ENCODE results near the gene SLC25A13. TPM values are rescaled to one million over a fixed set of nuclear protein-coding genes. Genes with fewer than 3 reads are reported as not detected.
"Not testable (repeated sequence)": the region's sequence is repeated elsewhere in the genome, so short reads cannot be mapped to it uniquely, and the experiment has no call there.

SLC25A13 gene
- total RNA-seq, 2 experiments from 2014 or later: 7.3 to 7.8 TPM

DNA sequence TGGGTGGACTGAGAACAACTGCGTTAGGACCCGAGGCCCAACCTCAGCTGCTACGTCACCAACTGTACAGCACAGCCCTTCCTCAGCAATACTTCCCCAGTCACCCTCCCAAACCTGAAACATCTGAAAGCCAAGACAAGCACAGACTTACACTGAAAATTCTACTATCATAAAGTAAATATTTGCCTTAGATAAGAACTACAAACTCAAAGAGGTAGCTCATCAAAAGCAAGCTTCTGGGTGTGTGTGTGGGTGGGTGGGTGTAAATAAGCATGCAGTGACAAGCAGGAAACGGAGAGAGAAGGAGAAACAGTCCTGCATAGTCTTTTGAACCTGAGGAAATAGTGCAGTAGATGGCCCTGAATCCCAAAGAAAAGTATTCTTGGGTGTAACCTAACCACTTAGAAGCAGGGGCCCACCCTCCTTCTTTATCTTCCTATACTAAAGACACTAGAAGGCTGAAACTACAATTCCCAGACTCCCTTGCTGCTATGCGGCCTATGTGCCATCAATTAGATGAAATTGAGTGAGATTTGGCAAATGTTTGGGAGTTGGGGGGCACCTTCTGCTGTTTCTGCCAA, 18.7 kb downstream of the SLC25A13 start:
- Mint-ChIP-seq H3K9me3 (no peaks in the 10 kb centered on the region), H3K27ac (no peak overlapping the region), H3K36me3 (ENCODE audit: low read depth) (peaks cover 8% of the 10 kb centered on the region), H3K4me3 (no peak overlapping the region), H3K27me3 (no peaks in the 10 kb centered on the region), H3K4me1 (peaks cover 30% of the 10 kb centered on the region)
- ChIA-PET POLR2A (interaction anchor here (1.1 kb wide), 1 partner anchor 79 kb away, joined by 3 read pairs; no protein-coding TSS in a partner anchor), CTCF (interaction anchor here (0.7 kb wide), 1 partner anchor 126 kb away, joined by 4 read pairs; no protein-coding TSS in a partner anchor)
- no peak for DNase-seq

DNA sequence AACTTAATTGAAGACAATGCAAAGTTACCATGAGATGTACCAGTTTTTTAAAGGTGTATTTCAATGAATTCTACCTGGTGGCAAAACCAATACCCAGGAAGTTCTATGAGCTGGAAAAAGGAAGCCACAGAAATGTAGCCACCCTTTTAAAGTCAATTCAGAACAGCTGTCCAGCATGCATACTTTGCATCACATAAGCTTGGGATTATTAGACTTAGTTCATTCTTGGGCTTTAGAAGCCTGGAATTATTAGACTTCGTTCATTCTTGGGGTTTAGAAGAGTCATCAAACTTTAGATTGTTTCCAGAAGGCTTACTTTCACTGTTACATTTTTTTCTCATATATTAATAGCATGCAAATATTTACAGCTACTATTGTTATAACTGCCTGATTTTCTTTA, 20.9 kb downstream of the SLC25A13 start:
- Mint-ChIP-seq H3K36me3 (ENCODE audit: low read depth) (peaks cover 6% of the 10 kb centered on the region), H3K27ac (no peak overlapping the region), H3K27me3 (no peaks in the 10 kb centered on the region), H3K4me3 (no peak overlapping the region), H3K9me3 (no peaks in the 10 kb centered on the region), H3K4me1 (peaks cover 28% of the 10 kb centered on the region)
- ChIA-PET POLR2A (no interaction called here), CTCF (no interaction called here)
- DNase-seq: no peak

DNA sequence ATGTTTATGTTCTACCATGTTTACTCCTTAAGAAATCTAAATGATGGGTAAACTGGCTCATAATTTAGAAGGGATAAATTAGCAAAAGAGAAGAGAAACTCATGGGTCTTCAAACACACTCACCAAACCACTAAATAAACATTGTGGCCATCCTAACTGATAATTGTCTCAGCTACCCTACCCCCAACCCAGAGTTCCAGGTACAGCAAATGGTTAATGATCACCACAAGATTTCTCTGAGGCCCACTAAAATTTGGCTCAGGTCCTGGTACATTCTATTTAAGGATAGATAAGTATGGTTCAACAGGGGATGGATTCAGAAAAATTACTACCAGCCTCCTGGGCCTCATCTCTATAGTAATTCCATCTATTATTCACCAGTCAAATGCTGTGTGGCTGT, 21.4 kb downstream of the SLC25A13 start:
- Mint-ChIP-seq H3K27me3 (no peaks in the 10 kb centered on the region), H3K9me3 (no peaks in the 10 kb centered on the region), H3K36me3 (ENCODE audit: low read depth) (peaks cover 6% of the 10 kb centered on the region), H3K4me3 (no peak overlapping the region), H3K27ac (no peak overlapping the region), H3K4me1 (peaks cover 28% of the 10 kb centered on the region)
- CTCF ChIA-PET: no interaction called here
- DNase-seq: no peak
- POLR2A ChIA-PET: no interaction called here

DNA sequence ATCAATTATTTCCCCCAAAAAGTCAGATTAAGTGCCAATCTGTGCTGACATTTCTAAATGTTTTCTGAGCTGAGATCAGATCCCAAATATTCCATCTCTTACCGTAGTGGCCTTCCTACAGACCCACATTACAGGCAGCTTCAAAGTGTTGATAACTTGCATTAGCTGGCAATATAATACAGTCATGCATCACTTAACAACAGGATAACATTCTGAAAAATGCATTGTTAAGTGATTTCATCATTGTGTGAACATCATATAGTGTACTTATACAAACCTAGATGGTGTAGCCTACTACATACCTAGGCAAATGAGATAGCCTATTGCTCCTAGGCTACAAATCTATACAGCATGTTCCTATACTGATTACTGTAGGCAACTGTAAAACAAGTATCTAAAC, 22.4 kb downstream of the SLC25A13 start:
- Mint-ChIP-seq H3K36me3 (ENCODE audit: low read depth) (peaks cover 12% of the 10 kb centered on the region), H3K9me3 (no peaks in the 10 kb centered on the region), H3K27me3 (no peaks in the 10 kb centered on the region), H3K27ac (no peak overlapping the region), H3K4me1 (peaks cover 25% of the 10 kb centered on the region), H3K4me3 (no peak overlapping the region)
- ChIA-PET CTCF (no interaction called here), POLR2A (no interaction called here)
- DNase-seq: no peak

DNA sequence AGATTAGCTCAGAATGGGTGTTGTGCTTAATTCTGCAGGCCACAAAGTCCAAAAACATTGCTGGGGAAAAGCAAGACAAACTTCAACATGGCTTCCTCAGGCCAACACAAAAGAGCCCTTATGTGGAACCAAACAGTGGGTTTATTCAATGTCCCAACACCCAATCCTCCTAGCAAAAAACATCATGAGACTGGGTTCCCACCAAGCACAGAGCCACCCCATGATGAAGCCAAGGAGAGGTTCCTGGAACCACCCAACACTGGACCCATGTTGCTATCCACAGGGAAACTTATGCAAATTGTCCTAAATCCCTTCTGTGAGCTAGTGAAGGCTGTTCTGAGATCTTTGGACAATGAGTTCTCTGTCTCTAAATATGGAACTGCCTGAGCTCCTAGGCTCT, 24.0 kb downstream of the SLC25A13 start:
- Mint-ChIP-seq H3K9me3 (no peaks in the 10 kb centered on the region), H3K4me1 (peaks cover 11% of the 10 kb centered on the region), H3K27me3 (no peaks in the 10 kb centered on the region), H3K36me3 (ENCODE audit: low read depth) (peaks cover 21% of the 10 kb centered on the region), H3K27ac (no peak overlapping the region), H3K4me3 (no peak overlapping the region)
- DNase-seq: no peak
- POLR2A ChIA-PET: no interaction called here
- CTCF ChIA-PET: no interaction called here

DNA sequence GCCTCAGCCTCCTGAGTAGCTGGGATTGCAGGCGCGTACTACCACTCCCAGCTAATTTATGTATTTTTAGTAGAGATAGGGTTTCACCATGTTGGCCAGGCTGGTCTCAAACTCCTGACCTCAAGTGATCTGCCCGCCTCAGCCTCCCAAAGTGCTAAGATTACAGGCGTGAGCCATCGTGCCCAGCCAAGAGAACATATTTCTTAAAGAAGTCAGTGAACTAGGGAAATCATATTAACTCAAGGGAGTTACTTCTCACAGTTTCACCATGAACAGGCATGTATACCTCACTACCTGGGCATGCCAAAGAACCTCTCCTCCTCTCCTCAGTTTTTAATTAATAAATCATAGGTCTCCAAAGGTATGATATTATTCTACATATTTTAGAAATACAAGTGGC, 24.5 kb downstream of the SLC25A13 start:
- CTCF ChIA-PET, H3K27ac Mint-ChIP-seq, H3K4me3 Mint-ChIP-seq, H3K27me3 Mint-ChIP-seq, POLR2A ChIA-PET, DNase-seq, H3K9me3 Mint-ChIP-seq: not testable (repeated sequence)
- H3K36me3 Mint-ChIP-seq (ENCODE audit: low read depth): peaks cover 26% of the 10 kb centered on the region
- H3K4me1 Mint-ChIP-seq: peaks cover 11% of the 10 kb centered on the region

DNA sequence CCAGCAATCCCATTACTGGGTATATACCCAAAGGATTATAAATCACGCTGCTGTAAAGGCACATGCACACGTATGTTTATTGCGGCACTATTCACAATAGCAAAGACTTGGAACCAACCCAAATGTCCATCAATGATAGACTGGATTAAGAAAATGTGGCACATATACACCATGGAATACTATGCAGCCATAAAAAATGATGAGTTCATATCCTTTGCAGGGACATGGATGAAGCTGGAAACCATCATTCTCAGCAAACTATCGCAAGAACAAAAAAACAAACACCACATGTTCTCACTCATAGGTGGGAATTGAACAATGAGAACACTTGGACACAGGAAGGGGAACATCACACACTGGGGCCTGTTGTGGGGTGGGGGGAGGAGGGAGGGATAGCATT, 28.0 kb downstream of the SLC25A13 start:
- H3K27me3 Mint-ChIP-seq, H3K27ac Mint-ChIP-seq, H3K9me3 Mint-ChIP-seq, H3K4me1 Mint-ChIP-seq, POLR2A ChIA-PET, DNase-seq, H3K4me3 Mint-ChIP-seq, CTCF ChIA-PET: not testable (repeated sequence)
- peaks cover 43% of the 10 kb centered on the region for H3K36me3 Mint-ChIP-seq (ENCODE audit: low read depth)

DNA sequence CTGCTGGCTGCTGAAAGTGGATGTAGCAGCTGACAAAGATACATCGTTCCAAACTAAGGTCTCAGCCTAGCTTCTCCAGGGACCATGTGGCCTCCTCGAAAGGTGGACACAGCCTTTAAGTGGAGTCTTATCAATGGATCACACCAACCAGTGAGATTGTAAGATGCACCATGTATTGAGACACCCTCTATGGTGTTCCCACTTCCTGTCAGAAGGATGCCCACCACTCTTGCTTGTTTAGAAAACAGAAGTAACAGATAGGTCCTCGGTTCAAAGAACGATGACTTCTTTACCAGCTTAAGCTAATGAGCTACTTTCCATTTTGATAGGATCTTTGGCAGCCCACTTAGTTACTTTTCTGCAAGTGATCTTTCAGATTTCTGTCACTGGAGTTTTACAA, 34.3 kb downstream of the SLC25A13 start:
- peaks cover 48% of the 10 kb centered on the region for H3K36me3 Mint-ChIP-seq (ENCODE audit: low read depth)
- no peaks in the 10 kb centered on the region for H3K27me3 Mint-ChIP-seq
- H3K27ac Mint-ChIP-seq: peak overlapping the region; percentile 32
- peaks cover 33% of the 10 kb centered on the region for H3K4me1 Mint-ChIP-seq
- DNase-seq: no peak
- H3K9me3 Mint-ChIP-seq: peaks cover 11% of the 10 kb centered on the region
- ChIA-PET CTCF (no interaction called here), POLR2A (no interaction called here)
- no peak overlapping the region for H3K4me3 Mint-ChIP-seq

DNA sequence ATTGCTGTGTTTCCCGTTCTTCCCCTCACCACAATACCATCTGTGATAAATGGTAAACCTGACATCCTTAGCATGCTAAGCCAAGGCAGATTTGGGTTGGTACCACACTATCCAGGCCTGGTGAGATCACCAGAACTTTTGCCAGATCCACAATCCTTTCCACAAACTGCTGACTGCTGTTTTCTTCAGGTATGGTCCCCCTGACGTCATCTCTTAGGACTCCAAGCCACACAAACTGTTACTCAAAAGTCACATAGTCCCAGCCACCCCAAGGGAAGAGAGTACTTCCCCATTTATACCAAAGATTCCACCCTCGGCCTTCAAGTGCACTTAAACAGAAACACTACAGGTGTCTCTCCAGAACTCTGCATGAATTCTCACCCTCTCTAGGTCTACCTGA, 34.8 kb downstream of the SLC25A13 start:
- POLR2A ChIA-PET: no interaction called here
- CTCF ChIA-PET: no interaction called here
- H3K36me3 Mint-ChIP-seq (ENCODE audit: low read depth): peaks cover 45% of the 10 kb centered on the region
- peaks cover 11% of the 10 kb centered on the region for H3K9me3 Mint-ChIP-seq
- peak overlapping the region; percentile 32 for H3K27ac Mint-ChIP-seq
- peaks cover 33% of the 10 kb centered on the region for H3K4me1 Mint-ChIP-seq
- no peak for DNase-seq
- no peak overlapping the region for H3K4me3 Mint-ChIP-seq
- no peaks in the 10 kb centered on the region for H3K27me3 Mint-ChIP-seq

DNA sequence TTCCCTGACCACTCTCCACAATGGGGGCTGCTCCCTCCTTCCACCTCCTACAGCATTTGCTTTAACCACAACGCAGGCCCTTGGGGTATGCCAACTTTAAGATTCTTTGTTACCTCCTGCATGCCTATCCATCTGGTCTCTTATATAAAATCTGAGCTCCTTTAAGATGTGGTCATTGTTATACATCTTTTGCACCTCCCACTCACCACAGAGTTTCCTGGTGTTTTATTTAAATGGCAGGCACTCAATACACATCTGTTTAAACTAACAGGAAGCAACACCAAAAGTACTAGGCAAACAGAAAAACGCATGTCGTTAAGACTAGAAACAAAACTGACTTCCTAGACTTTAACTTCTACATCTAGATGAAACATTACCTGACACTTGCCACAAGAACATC, 36.3 kb downstream of the SLC25A13 start:
- Mint-ChIP-seq H3K27me3 (no peaks in the 10 kb centered on the region), H3K27ac (peak overlapping the region; percentile 88), H3K4me1 (peaks cover 33% of the 10 kb centered on the region), H3K4me3 (peak overlapping the region; percentile 43), H3K9me3 (peaks cover 11% of the 10 kb centered on the region), H3K36me3 (ENCODE audit: low read depth) (peaks cover 36% of the 10 kb centered on the region)
- ChIA-PET CTCF (interaction anchor here (0.8 kb wide), 1 partner anchor 368 kb away, joined by 4 read pairs; no protein-coding TSS in a partner anchor), POLR2A (interaction anchor here (1.1 to 1.4 kb wide), 2 partner anchors 19 to 34 kb away, joined by 3 to 7 read pairs; no protein-coding TSS in a partner anchor)
- DNase-seq: peak; percentile 42

DNA sequence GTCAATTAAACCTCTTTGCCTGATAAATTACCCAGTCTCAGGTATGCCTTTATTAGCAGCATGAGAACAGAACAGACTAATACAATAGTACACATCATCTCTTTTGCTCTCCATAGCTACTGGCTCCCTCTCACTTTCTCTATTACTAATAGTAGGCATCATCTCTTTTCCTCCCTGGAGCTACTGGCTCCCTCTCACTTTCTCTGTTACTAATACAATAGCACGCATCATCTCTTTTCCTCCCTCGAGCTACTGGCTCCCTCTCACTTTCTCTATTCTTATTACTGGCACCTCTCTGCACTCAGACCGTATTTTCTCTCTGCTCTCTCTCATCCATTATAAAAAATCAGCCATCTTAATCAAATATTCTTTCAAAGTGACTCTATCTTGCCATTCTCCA, 37.1 kb downstream of the SLC25A13 start:
- peaks cover 30% of the 10 kb centered on the region for H3K36me3 Mint-ChIP-seq (ENCODE audit: low read depth)
- no peak overlapping the region for H3K4me3 Mint-ChIP-seq
- H3K9me3 Mint-ChIP-seq: peaks cover 12% of the 10 kb centered on the region
- no peaks in the 10 kb centered on the region for H3K27me3 Mint-ChIP-seq
- ChIA-PET POLR2A (no interaction called here), CTCF (no interaction called here)
- H3K4me1 Mint-ChIP-seq: peaks cover 33% of the 10 kb centered on the region
- H3K27ac Mint-ChIP-seq: peak overlapping the region; percentile 88
- no peak for DNase-seq

DNA sequence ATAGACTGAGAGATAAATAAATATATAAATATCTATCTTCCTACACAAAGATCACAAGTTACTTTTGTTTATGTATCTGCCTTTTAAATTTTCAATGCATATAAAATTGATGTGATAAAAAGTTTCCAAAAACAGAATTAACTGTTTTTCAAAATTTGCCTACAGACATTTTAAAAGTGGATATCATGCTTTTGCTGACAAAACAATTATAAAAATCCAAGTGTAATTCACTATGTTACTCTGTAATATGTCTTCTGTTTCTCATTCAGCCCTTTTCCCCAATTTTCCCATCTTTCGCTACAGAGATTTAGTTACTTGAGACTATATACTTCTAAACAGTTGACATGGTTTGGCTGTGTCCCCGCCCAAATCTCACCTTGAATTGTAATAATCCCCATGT, 37.7 kb downstream of the SLC25A13 start:
- ChIA-PET POLR2A (no interaction called here), CTCF (no interaction called here)
- peaks cover 25% of the 10 kb centered on the region for H3K36me3 Mint-ChIP-seq (ENCODE audit: low read depth)
- H3K9me3 Mint-ChIP-seq: peaks cover 9% of the 10 kb centered on the region
- peaks cover 33% of the 10 kb centered on the region for H3K4me1 Mint-ChIP-seq
- no peaks in the 10 kb centered on the region for H3K27me3 Mint-ChIP-seq
- DNase-seq: no peak
- H3K27ac Mint-ChIP-seq: no peak overlapping the region
- no peak overlapping the region for H3K4me3 Mint-ChIP-seq

DNA sequence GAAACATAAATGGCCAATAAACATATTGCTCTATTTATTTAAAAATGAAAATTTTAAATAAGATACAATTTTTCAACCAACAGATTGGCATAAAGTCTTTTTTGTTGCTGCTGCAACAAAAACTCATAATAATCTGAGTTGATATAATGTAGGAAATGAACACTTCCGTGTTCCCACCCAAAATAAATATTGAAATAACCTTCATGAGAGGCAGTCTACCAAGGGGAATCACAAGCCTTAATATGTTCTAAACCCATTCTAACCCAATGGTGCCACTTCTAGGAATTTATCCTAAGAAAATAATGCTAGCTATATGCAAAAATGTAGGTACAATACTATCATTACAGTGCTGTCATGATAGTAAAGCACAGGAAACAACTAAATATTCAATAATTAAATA, 39.1 kb downstream of the SLC25A13 start:
- CTCF ChIA-PET: no interaction called here
- H3K27ac Mint-ChIP-seq: no peak overlapping the region
- no peak for DNase-seq
- no peaks in the 10 kb centered on the region for H3K27me3 Mint-ChIP-seq
- no peak overlapping the region for H3K4me3 Mint-ChIP-seq
- POLR2A ChIA-PET: no interaction called here
- H3K9me3 Mint-ChIP-seq: peaks cover 7% of the 10 kb centered on the region
- peaks cover 33% of the 10 kb centered on the region for H3K4me1 Mint-ChIP-seq
- peaks cover 24% of the 10 kb centered on the region for H3K36me3 Mint-ChIP-seq (ENCODE audit: low read depth)

DNA sequence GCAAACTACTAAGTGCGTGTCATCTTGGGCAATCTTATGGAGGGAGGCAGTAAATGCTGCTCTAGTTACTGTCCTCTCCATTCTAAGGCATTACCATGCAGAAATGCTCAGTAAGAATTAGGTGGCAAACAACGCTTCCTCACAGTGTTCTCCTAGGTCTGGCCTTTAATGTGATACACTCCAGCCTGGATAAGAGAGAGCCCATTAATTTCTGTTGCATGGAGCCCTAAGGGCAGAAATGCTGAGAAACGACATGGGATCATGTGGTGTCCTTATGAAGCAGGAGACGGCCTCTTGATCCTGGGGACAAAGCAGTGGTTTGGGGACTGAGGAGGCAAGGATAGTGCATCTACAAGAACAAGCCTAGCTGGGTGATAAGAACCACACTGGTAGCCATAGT, 44.0 kb downstream of the SLC25A13 start:
- H3K9me3 Mint-ChIP-seq: peaks cover 4% of the 10 kb centered on the region
- no peaks in the 10 kb centered on the region for H3K27me3 Mint-ChIP-seq
- H3K4me3 Mint-ChIP-seq: no peak overlapping the region
- POLR2A ChIA-PET: no interaction called here
- DNase-seq: no peak
- CTCF ChIA-PET: no interaction called here
- no peak overlapping the region for H3K27ac Mint-ChIP-seq
- peaks cover 22% of the 10 kb centered on the region for H3K36me3 Mint-ChIP-seq (ENCODE audit: low read depth)
- H3K4me1 Mint-ChIP-seq: no peaks in the 10 kb centered on the region

Data from activated CD4-positive, alpha-beta memory T cell treated with anti-CD3 and anti-CD28 coated beads, Interleukin-2, amount 10 ng/mL, durations not matched to agents 7 days and 5 days (primary cell).